HG02970 (cell line): ENCODE results near the gene CKS2.

ENCODE experiments used
- ATAC-seq: cut with Tn5 transposase; IDR thresholded peaks from one replicate; pipeline ENCODE4 v1.9.1; 2021; ENCODE audit warnings: mild to moderate bottlenecking, moderate library complexity, moderate number of reproducible peaks; ENCODE audit not compliant: unreplicated experiment, low FRiP score

The CKS2 gene

DNA sequence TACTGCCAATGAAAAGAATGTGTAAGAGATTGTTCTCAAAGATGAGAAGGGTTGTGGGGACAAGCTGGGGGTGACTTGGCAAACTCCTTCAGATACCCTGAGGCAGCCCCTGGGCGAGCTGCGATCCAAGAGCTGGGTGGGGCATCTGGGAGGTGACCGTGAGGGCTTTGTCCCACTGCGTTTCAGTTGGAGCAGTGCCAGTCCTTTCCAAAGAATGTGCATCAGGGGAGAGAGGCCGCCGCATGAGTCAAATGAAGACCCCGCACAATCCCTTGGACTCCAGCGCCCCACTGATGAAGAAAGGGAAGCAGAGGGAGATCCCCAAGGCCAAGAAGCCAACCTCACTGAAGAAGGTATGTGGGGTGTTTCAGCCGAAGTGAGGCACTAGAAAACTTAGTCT is 35.7 kb downstream of the CKS2 start:
- no peak for ATAC-seq

- no peak for ATAC-seq
Observed at GRCh38 chr9:89347651-89348050, 36.7 kb downstream of the CKS2 start.

GRCh38 chr9:89349607-89350006 is 38.6 kb downstream of the CKS2 start:
- no peak for ATAC-seq

DNA sequence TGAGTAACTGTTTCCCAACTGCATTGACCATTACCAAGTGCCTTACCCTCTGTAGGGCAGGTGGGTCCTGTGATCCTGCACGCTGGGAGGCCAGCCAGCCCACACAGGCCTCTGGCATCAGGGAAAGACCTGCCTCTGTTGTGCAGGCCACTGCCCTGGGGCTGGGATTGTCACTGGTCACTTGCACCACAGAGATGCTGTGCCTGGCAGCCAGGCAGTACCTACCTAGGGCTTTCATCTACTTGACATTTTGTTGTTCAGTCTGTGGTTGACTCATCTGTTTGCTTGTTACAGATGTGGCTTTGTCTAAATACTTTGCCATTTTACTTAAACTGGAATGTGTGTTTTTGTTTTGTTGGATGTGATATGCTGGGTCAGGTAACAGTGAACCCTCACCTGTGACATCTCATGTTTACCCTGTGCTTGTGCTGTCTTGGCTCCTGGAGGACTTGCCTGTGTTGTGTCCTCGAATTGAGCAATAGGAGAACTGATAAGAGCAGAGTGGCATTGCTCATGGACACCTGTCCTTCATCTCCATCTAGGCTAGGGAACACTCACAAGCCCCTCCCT is 40.1 kb downstream of the CKS2 start:
- ATAC-seq, result no peak

DNA sequence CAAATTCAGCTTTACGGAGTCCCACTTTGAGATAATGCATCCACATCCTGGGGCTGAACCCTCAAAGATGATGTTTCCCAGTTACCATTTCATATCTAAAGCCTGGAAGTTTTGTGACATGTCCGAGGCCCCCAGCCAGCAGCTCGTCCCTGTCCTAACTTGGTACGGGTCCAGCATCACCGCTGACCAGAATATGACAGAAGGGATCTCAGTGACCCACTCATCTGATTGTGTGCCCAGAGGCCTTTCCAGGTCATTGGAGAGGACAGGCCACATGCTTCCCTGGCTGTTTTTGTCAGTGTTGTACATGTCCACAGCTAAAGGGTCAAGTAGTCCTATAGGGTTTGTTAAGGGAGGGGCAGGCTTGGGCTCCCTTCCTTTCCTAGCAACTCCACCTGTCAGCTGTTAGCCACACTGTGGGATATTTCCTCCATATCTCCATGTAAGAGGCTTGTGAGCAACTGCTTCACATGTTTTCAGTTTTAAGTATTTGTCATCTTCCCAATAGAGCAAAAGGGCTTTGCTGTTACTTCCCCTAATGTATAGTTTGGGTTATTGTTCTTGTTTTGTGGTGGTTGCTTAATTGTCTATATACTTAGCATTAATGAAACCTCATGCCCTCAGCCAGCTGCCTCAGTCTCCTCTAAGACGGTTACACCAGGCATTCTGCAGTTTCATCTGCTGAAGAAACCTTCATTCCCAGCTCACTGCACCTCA is 40.7 kb downstream of the CKS2 start:
- no peak for ATAC-seq

DNA sequence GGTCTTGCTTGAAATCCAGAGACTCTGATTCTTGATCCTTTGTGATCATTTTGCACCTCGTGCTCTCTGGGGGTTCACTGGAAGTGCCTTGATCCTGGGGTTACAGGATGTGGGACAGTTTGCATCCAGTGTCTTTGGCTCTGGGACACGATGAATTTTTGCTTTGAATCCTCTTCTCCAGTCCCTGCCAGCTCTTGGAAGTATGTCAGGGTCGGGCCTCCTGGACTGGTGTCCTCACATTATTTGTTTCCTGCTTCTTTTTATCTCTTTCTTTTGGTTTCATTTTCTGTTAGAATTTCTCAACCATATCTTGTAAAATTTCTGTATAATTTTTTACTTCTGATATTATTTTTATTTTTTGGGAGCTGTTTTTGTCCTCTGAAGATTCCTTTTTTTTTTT is 41.5 kb downstream of the CKS2 start:
- no peak for ATAC-seq

DNA sequence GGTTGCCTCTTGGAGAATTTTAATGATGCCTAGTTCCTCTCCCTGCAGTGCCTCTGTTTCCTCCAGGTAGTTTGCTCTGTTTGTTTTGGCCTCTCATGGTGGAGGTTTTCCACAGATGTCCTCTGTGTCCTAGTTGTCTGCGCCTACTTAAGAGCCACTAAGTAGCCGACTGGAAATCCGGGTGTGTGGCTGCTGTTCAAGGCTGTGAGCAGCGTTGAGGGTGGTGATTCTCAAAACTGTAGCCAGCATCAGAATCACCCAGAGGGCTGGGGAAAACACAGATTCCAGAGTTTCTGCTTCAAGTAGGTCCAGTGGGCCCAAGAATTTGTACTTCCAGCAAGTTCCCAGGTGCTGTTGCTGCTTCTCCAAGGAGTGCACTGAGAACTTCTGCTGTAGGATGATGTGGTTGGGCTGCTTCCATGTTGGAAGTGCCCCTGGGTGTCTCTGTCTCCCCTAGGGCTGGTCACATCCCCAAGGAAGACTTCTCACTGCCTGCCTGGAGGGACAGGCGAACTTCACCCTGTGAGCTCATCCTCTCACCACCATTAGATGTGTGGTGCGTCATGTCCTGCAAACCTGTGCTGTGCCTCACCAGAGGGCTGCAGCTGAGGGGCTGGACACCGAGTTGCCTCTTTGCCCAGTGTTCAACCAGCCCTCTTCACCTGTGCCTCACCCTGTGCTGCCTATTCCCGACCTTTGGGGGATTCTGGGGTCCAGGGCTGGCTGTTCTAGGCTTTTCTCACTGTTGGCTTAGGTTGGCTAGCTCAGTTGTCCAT is 42.1 kb downstream of the CKS2 start:
- no peak for ATAC-seq

DNA sequence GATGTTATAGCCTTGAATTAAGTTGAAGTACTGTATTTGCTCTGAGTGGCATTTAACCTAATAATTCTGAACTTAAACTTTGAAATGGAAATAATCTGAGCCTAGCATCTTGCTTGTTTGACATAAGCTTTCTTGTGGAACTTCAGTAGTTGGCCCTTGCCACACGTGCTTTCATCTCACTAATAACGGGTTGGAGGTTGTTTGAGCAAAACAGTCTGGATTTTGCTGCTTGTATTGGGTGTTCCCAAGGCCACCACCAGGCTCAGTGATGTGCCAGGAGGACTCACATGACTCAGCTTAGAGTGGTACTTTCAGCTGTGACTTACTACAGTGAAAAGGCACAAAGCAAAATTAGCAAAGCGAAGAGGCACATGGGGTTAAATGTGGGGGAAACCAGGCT is 43.0 kb downstream of the CKS2 start:
- ATAC-seq, result no peak

DNA sequence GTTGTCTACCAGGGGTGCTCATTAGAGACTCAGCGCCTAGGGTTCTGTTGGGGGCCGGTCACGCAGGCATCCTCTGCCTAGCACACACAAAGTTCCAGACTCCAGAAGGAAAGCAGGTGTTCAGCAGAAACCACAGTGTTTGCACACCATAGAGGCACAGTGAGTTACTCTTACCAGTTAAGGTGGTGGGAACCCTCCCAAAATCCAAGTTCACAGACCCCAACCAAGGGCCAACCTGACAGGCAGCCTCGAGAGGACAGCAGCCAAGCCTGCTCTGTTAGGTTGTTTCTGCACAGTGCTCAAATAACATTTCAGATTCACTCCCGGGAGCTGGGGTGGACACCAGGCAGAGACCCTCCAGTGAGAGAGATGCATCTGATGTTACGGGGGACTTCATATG is 43.5 kb downstream of the CKS2 start:
- ATAC-seq, result no peak

GRCh38 chr9:89356782-89357181 is 45.8 kb downstream of the CKS2 start:
- ATAC-seq, result no peak

- ATAC-seq, result no peak
Observed at GRCh38 chr9:89357331-89358197, 46.6 kb downstream of the CKS2 start.

DNA sequence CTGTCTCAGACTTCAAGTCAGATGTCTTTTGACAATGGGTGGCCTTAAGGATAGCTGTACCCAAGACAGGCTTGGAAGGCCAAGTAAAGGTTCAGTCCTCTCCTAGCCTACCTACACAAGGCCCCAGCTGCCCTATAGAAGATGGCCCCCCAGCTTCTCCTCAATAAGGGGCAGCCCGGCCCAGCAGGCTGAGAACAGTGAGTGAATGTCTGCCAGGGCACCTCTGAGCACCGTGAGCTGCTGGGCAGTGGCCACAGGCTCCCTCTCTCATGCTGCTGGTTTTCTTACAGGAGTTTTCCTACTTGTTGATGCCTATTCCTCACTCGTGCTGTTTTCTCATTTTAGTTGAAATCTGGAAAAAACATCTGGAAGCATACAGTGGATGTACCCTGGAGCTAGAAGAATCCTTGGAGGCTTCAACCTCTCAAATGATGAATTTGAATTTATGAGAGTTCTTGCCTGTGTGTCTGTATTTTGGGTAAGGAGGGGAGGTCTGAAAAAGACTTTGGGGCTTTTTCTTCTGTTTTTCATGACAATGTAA is 47.5 kb downstream of the CKS2 start:
- no peak for ATAC-seq

DNA sequence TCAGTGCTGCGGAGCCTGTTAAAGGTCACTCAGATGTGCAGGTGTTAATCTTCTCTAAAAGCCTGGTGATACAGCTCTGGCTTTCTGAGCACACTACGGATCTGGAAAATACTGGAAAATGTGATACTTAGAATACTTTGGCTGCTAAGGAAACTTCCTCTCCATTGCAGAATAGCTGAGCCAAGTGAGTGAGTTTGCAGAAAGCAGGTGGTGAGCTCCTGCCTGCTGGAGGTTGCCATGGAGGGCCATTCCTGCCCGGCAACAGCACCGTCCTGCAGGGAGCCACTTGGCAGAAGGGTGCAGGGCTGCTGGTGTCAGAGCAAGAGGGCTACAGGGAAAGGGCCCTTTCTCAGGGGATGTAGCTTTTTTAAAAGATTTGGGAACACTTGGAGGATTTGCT is 48.0 kb downstream of the CKS2 start:
- ATAC-seq, result no peak

- ATAC-seq, result no peak
Observed at GRCh38 chr9:89359751-89360261, 48.8 kb downstream of the CKS2 start.

- no peak for ATAC-seq
Observed at GRCh38 chr9:89360465-89360864, 49.5 kb downstream of the CKS2 start.

DNA sequence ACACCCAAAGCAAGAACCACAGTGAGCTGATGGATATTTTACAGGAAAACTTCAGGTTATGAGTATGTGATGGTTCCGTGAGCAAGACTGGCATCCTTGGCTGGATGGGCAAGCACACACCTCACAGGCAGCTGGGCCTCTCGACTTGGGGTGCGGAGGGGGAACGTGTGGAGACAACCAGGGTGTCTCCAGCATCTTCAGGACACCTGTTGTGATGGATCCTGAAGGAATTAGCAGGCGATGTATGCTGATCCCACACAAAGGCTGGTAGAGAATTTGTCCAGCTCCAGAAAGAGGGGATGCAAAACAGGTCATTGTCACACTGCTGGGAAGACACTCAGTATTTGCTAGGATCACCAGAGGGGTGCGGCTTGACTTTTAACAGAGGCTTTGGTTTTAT is 50.0 kb downstream of the CKS2 start:
- no peak for ATAC-seq

DNA sequence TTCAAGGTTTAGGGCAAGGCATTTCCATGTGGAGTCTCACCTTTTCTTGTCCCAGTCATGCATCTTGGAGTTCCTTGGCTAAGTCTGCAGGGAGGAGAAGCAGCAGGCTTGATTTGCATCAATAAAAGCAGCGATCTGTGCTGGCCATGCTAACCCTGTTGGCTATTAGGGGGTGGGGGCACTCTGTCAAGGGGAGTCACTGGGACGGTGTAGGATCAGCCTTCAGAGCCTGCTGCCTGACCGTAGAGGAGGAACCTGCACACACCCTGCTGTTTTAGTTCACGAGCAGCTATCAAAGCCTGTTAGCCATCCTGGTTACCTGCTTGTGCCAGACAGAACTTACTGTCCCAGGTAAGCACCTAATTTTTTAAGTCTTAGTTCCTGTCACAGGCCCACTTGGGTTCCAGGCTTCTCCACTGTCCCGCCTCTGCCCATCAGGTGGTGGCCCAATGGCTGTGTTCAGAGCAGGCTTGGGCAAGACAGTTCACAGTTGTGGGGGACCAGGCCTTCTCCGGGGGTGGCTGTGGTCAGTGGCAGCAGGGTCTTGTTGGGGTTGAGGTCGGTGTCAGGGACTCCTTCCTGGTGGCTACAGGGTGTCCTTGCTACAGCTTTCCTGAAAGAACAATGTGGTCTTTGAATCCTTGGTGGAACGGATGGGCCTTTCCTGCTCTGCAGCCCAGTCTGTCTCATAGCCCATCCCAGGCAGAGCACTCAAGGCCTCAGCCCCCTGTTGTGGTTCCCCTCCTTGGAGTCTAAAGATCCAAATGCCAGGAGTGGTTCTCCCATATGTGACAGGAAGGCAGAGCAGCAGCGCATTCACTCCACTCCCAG is 51.0 kb downstream of the CKS2 start:
- no peak for ATAC-seq

- ATAC-seq, result no peak
Observed at GRCh38 chr9:89362647-89363310, 51.8 kb downstream of the CKS2 start.

DNA sequence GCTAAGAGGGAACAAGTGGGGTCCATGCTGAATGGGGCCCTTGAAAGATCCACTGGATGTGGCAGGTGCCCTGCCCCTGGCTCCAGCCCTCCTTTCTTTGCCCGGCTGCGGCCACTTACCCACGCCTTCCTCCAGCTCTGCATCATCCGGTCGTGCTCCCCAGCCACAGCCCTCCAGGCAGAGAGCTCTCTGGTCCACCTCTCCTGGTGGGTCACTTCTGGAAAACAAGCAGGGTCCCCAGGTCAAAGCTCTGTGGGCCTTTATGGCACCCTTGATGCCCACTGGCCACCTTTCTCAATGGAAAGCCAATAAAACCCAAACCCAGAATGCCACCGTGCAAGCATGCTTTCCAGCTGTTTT is 52.3 kb downstream of the CKS2 start:
- ATAC-seq, result no peak
